Right kidney (tissue), 1 donor: Measurements from ENCODE around the gene SNAPC5.
"Not testable (repeated sequence)": the region's sequence is repeated elsewhere in the genome, so short reads cannot be mapped to it uniquely, and the experiment has no call there.

Experiments
- DNase-seq: peaks from one replicate; pipeline ENCODE4 v3.0.0-alpha.2; 2016

SNAPC5 gene

DNA sequence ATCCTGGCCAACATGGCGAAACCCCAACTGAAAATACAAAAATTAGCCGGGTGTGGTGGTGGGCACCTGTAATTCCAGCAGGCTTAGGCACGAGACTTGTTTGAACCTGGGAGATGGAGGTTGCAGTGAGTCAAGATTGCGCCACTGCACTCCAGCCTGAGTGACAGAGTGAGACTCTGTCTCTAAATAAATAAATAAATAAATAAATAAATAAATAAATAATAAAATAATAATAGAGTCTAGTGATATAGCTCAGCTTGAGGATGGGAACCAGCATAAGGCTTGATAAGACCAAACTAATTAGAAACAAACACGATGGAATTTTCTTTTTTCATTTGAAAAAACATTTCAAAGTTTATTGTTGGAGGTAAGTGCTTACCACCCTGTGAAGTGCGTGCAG is 36.3 kb downstream of the SNAPC5 start:
- DNase-seq: not testable (repeated sequence)

- no peak for DNase-seq
Measured at GRCh38 chr15:66459818-66460615, 37.5 kb downstream of the SNAPC5 start.

DNA sequence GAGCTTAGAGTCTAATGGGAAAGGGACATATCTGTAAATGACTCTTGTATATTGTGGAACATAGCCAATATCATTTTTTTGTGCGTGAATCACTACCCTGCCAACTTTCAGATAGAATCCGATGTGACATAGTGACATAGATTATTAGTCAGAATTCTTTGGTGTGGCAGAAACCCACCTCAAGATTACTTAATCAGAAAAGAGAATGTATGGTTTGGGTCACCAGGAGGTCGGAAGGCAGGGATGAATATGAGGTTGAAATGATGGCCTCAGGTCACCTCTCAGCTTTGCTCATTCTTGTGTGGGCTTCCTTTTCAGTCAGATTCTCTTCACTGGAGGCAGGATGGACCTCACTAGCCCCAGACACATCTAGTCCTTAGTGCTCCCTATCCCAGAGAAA is 41.4 kb downstream of the SNAPC5 start:
- no peak for DNase-seq

DNA sequence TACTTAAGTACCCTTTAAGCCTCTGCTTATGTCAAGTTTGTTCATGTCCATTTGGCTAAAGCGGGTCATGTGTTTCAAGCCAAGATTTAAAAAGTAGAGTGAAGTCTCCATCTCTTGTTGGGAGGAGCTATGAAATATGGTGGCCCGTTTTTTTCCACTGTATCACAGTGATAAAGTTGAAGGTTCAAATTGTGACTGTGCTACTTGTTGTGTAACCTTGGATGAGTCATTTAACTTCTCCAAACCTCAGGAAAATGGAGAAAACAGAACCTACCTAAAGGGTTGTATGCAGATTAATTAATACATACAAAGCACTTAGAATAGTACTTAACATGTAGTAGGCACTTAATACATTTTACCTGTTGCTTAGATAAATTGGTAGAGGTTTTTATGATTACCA is 43.4 kb downstream of the SNAPC5 start:
- no peak for DNase-seq

- no peak for DNase-seq
Measured at GRCh38 chr15:66452971-66453580, 44.5 kb downstream of the SNAPC5 start.

- DNase-seq: no peak
Measured at GRCh38 chr15:66452420-66452819, 45.1 kb downstream of the SNAPC5 start.
